GM23338 (cell line): Measurements from ENCODE around the gene C10orf105. TPM values are rescaled to one million over a fixed set of nuclear protein-coding genes. Genes with fewer than 3 reads are reported as not detected.

Source experiments
- ATAC-seq: fragments of 200-7000 bp; cut with Tn5 transposase; 3 replicates; pipeline ENCODE4 v1.9.1; 2020
- DNase-seq: peaks from one replicate; pipeline ENCODE4 v3.0.0-alpha.2; 2015; ENCODE audit warnings: low spot score
- H2AFZ ChIP-seq: fragments of 200-600 bp; sonication (generic); 2 replicates; pipeline ENCODE4 v1.8.0; 2016; ENCODE audit warnings: antibody characterized with exemption, mild to moderate bottlenecking, moderate library complexity
- H3F3A ChIP-seq: fragments of 200-600 bp; sonication (generic); replicated peaks from 2 replicates; pipeline ENCODE4 v1.8.0; 2017; ENCODE audit warnings: antibody characterized with exemption, mixed run types, low read depth
- H3K27ac ChIP-seq: fragments of 200-600 bp; sonication (generic); 2 replicates; pipeline ENCODE4 v1.6.1; 2016; ENCODE audit warnings: low read depth
- H3K27me3 ChIP-seq: fragments of 200-600 bp; sonication (generic); 2 replicates; pipeline ENCODE4 v1.8.0; 2016; ENCODE audit warnings: mild to moderate bottlenecking, mixed run types, moderate library complexity; ENCODE audit not compliant: insufficient read depth
- H3K36me3 ChIP-seq: fragments of 200-600 bp; sonication (generic); 2 replicates; pipeline ENCODE4 v1.8.0; 2016; ENCODE audit warnings: mild to moderate bottlenecking; ENCODE audit not compliant: insufficient read depth
- H3K4me1 ChIP-seq: fragments of 200-600 bp; sonication (generic); 2 replicates; pipeline ENCODE4 v1.8.0; 2016; ENCODE audit warnings: mild to moderate bottlenecking, moderate library complexity; ENCODE audit not compliant: insufficient read depth
- H3K4me2 ChIP-seq: fragments of 200-600 bp; sonication (generic); 2 replicates; pipeline ENCODE4 v1.7.1; 2017; ENCODE audit warnings: mixed run types
- H3K4me3 ChIP-seq: fragments of 200-600 bp; sonication (generic); 2 replicates; pipeline ENCODE4 v1.6.1; 2016; ENCODE audit warnings: mixed run types
- H3K79me2 ChIP-seq: fragments of 200-600 bp; sonication (generic); replicated peaks from 2 replicates; pipeline ENCODE4 v1.8.0; 2017; ENCODE audit warnings: mild to moderate bottlenecking; ENCODE audit not compliant: insufficient read depth
- H3K9me2 ChIP-seq: fragments of 200-600 bp; sonication (generic); 2 replicates; pipeline ENCODE4 v1.8.0; 2017; ENCODE audit not compliant: insufficient read depth
- H4K20me1 ChIP-seq: fragments of 200-600 bp; sonication (generic); replicated peaks from 2 replicates; pipeline ENCODE4 v1.8.0; 2017; ENCODE audit warnings: mild to moderate bottlenecking; ENCODE audit not compliant: insufficient read depth
- H3K27ac Mint-ChIP-seq: 2 replicates; pipeline ENCODE4 v1.8.0; 2020; ENCODE audit warnings: inconsistent platforms, mild to moderate bottlenecking, moderate library complexity, mixed read lengths
- H3K27me3 Mint-ChIP-seq: 3 replicates; pipeline ENCODE4 v1.8.0; 2022; ENCODE audit warnings: low read depth, mild to moderate bottlenecking, moderate library complexity, mixed read lengths, inconsistent platforms; ENCODE audit not compliant: insufficient read depth, poor library complexity
- H3K36me3 Mint-ChIP-seq: 3 replicates; pipeline ENCODE4 v1.8.0; 2021; ENCODE audit warnings: low read depth, mild to moderate bottlenecking, inconsistent platforms, moderate library complexity, mixed read lengths
- H3K4me1 Mint-ChIP-seq: 3 replicates; pipeline ENCODE4 v1.8.0; 2020; ENCODE audit warnings: mild to moderate bottlenecking, inconsistent platforms, mixed read lengths
- H3K4me3 Mint-ChIP-seq: 3 replicates; pipeline ENCODE4 v1.8.0; 2021; ENCODE audit warnings: moderate library complexity, mild to moderate bottlenecking, inconsistent platforms, mixed read lengths
- H3K9me3 Mint-ChIP-seq: 3 replicates; pipeline ENCODE4 v1.8.0; 2020; ENCODE audit warnings: moderate library complexity, mild to moderate bottlenecking, inconsistent platforms, mixed read lengths
- CREB1 ChIP-seq: fragments of 250-450 bp; sonication (Bioruptor Pico); IDR thresholded peaks from 2 replicates; pipeline ENCODE4 v1.5.0; 2020; ENCODE audit warnings: low read depth, mild to moderate bottlenecking, moderate library complexity
- CTCF ChIP-seq, 2 experiments: fragments of 200-600 bp in 1 of 2; sonication (generic) in 1 of 2; conservative IDR thresholded peaks; 2 replicates each; pipeline versions ENCODE4 v1.5.1 to v1.6.1; 2016 to 2017; ENCODE audit warnings: antibody characterized with exemption in 2 of 2, low read depth in 2 of 2, mild to moderate bottlenecking in 2 of 2, moderate library complexity in 1 of 2
- EZH2 ChIP-seq: fragments of 200-600 bp; sonication (generic); IDR thresholded peaks from one replicate; pipeline ENCODE4 v1.8.0; 2017; ENCODE audit warnings: antibody characterized with exemption, mild to moderate bottlenecking, low read depth; ENCODE audit not compliant: unreplicated experiment
- EZH2phosphoT487 ChIP-seq: fragments of 200-600 bp; sonication (generic); IDR thresholded peaks from one replicate; pipeline ENCODE4 v1.8.1; 2018; ENCODE audit warnings: antibody characterized with exemption; ENCODE audit not compliant: unreplicated experiment
- JUNB ChIP-seq: IDR thresholded peaks from one replicate; pipeline ENCODE4 v1.6.1; 2016; ENCODE audit warnings: antibody characterized with exemption; ENCODE audit not compliant: unreplicated experiment
- NANOG ChIP-seq: IDR thresholded peaks from 2 replicates; pipeline ENCODE4 v1.6.1; 2016; ENCODE audit warnings: antibody characterized with exemption, borderline replicate concordance
- POLR2AphosphoS5 ChIP-seq: IDR thresholded peaks from 2 replicates; pipeline ENCODE4 v1.6.1; 2016; ENCODE audit warnings: antibody characterized with exemption, low read depth
- STAT1 ChIP-seq: IDR thresholded peaks from one replicate; pipeline ENCODE4 v1.6.1; 2016; ENCODE audit warnings: antibody characterized with exemption; ENCODE audit not compliant: unreplicated experiment
- ZNF114 ChIP-seq: fragments of 250-450 bp; sonication (Bioruptor Pico); IDR thresholded peaks from 2 replicates; pipeline ENCODE4 v1.5.0; 2020; ENCODE audit warnings: mild to moderate bottlenecking, moderate library complexity
- ZNF331 ChIP-seq: fragments of 250-450 bp; sonication (Bioruptor Pico); IDR thresholded peaks from 2 replicates; pipeline ENCODE4 v1.5.0; 2020; ENCODE audit warnings: low read depth, mild to moderate bottlenecking, moderate library complexity
- ZNF462 ChIP-seq: fragments of 250-450 bp; sonication (Bioruptor Pico); IDR thresholded peaks from 2 replicates; pipeline ENCODE4 v1.5.0; 2020; ENCODE audit warnings: mild to moderate bottlenecking, moderate library complexity
- polyA plus RNA-seq: library from polyadenylated mRNA; unstranded; fragments of >200 nt; fragmentation: Nextera tagmentation; extraction: Ambion mirVana; gene quantifications from 2 replicates; pipeline ENCODE4 v1.2.1, GENCODE V29; 2016
- total RNA-seq: library from RNA; depleted of rRNA; stranded (reverse); fragments of >200 nt; shearing (Covaris generic); gene quantifications from 2 replicates; pipeline ENCODE4 v1.2.3, GENCODE V29; 2014
- TF ChIP-seq, protein P1 (sequence below): IDR thresholded peaks from 2 replicates; pipeline ENCODE4 v1.6.1; 2016; ENCODE audit warnings: antibody characterized with exemption

The C10orf105 gene
- total and polyA plus RNA-seq, 2 experiments from 2014 or later = 0.15 to 0.17 TPM

GRCh38 chr10:71743866-71744265 is 24.3 kb upstream of the C10orf105 start (continued):
- TF ChIP-seq CTCF (conservative IDR thresholded peaks at IDR 0.05; ENCODE audit: low read depth in 2 of 2) = no peak

DNA sequence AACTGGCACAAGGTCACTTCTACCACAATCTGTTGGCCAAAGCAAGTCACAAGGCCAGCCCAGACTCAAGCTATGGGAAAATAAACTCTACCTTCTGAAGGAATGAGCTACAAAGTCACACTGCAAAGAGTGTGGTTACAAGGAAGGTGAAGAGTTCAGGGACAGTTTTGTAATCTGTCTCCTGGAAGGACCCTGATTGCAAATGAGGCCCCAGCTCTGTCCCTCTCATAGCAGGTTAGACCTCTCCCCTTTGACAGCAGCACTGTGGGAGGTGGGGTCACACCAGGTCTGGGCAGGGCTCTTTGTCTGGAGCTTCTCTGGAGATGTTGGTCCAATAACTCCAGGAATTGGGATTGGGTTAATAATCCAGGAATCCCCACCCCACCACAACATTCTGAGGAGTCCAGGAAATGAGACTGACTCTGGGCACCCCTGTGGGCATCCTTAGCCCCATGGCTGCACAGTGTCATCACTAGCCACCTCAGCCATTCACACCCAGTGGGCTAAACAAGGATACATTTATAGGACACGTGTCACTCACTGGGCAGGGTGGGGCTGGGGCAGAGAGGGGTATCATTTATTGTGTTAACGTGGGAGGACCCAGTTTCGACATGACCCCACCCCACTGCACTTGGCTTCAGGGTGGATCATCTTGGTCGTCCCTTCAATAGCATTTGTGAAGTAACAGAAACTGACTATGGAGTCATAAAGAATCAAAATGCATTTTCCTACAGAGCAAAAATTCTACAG is 23.7 kb upstream of the C10orf105 start:
- Histone ChIP-seq H3K4me1 (0 out of 2 replicates have a peak, but pooled peaks cover 4% of the 10 kb centered on the region), H3K79me2 (no peaks in the 10 kb centered on the region), H3K4me3 (no peak overlapping the region), H4K20me1 (no peaks in the 10 kb centered on the region), H3K27me3 (no peaks in the 10 kb centered on the region), H3F3A (no peaks in the 10 kb centered on the region), H3K27ac (no peak overlapping the region), H3K4me2 (no peak overlapping the region), H3K9me2 (no peaks in the 10 kb centered on the region), H3K36me3 (no peaks in the 10 kb centered on the region), H2AFZ (no peak overlapping the region)
- no peak overlapping the region for H3K4me3 Mint-ChIP-seq
- H3K36me3 Mint-ChIP-seq = no peaks in the 10 kb centered on the region; the same call in 2 of the 3 replicates
- no peaks in the 10 kb centered on the region for H3K9me3 Mint-ChIP-seq
- ATAC-seq (no peak), DNase-seq (no peak)
- no peak overlapping the region for H3K27ac Mint-ChIP-seq
- H3K27me3 Mint-ChIP-seq = peaks cover 8% of the 10 kb centered on the region
- H3K4me1 Mint-ChIP-seq = peaks cover 19% of the 10 kb centered on the region
- TF ChIP-seq POLR2AphosphoS5 (no peak), ZNF331 (CRISPR knock-in tag) (no peak), ZNF462 (CRISPR knock-in tag) (no peak), NANOG (no peak), CTCF (conservative IDR thresholded peaks at IDR 0.05; ENCODE audit: low read depth in 2 of 2) (no peak), ZNF114 (no peak), EZH2 (no peak), JUNB (no peak), EZH2phosphoT487 (no peak), CREB1 (CRISPR knock-in tag) (no peak), STAT1 (no peak)
- TF ChIP-seq, protein P1, sequence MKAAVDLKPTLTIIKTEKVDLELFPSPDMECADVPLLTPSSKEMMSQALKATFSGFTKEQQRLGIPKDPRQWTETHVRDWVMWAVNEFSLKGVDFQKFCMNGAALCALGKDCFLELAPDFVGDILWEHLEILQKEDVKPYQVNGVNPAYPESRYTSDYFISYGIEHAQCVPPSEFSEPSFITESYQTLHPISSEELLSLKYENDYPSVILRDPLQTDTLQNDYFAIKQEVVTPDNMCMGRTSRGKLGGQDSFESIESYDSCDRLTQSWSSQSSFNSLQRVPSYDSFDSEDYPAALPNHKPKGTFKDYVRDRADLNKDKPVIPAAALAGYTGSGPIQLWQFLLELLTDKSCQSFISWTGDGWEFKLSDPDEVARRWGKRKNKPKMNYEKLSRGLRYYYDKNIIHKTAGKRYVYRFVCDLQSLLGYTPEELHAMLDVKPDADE = no peak
